Measurements from ENCODE around the gene ASB13. TPM values are rescaled to one million over a fixed set of nuclear protein-coding genes. Genes with fewer than 3 reads are reported as not detected.

Gene ASB13, protein sequence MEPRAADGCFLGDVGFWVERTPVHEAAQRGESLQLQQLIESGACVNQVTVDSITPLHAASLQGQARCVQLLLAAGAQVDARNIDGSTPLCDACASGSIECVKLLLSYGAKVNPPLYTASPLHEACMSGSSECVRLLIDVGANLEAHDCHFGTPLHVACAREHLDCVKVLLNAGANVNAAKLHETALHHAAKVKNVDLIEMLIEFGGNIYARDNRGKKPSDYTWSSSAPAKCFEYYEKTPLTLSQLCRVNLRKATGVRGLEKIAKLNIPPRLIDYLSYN
- 9.5 and 11.0 TPM in 2 replicates for total RNA-seq (2014; rRNA removed; shearing (Covaris generic))

DNA sequence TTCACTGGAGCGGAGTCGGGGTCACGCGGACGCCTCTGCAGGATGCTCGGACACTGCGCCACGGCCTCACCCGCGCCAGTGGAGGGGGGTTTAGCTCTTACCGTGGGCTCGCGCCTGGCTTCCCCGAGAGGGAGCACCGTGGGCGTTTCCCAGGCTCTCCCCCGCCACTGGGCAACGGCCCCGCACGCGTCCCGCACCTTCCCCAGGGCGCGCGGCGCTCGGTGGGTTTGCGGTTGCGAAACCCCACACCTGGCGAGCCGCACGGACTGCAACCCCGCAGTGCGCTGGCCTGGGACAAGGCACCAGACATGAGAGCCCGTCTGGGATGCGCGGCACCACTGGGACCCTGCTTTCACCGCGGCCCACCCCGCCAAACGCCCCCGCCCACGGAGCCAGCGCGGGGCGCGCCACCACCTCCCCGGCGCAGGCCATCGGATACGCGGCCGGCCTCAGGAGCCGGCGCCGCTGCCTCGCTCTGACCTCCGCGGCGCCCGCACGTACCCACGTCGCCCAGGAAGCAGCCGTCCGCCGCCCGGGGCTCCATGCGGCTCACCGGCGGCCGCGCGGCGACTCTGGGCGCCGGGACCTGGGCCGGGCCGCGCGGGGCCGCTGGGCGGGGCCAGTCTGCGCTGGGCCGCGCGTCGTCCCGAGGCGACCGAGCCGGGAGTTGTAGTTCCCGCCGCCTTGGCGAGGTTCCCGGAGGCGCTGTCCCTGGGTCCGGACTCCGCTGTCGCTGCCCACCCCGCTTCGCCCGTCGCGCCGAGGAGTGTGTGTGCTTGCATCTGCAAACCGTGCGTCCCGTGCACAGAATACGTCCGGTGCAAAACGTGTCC is at the start of gene ASB13:
Gene ASB13 (minus strand): TSS at position 588 of the 833 bp plus-strand sequence. CDS start 44 bp downstream, at position 544.
- DNase-seq (ENCODE audit: low spot score): peak; percentile 20

DNA sequence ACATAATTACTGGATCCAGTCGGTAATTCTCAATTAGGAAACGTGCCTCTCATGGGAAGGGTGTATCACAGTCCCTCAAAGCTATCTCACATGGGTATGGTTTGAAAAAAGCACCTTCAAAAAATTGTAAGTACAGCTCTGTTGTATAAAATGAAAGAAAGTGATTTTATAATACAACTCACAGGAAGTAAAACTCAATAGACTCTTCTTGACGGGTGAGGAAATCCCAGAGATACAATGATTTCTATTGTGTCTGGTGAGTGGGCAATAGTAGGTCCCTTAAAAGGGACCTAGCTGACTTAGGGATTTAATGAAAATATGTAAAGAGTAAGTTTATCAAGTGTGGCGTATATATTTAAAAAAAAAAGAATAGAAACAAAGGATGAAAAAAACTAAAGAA is 45.2 kb upstream of the ASB13 start:
- DNase-seq (ENCODE audit: low spot score): no peak

DNA sequence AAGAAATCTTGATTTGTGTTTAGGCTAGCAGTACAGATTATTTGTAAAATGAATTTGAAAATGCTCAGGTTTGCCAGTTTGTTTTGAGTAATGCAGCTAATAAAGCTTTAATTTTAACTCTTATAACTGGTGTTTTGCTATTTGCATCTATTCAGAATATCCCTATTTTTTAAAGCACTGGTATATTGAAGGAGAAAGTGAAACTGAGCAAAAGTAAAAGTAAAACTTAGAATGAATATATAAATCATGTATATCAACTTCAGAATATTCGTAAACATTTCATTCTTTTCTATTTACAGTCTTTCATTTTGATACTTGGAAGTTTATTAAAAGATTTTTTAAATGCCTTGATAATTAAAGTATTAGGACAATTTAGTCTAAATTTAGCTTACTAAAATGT is 44.5 kb upstream of the ASB13 start:
- DNase-seq (ENCODE audit: low spot score): no peak

DNA sequence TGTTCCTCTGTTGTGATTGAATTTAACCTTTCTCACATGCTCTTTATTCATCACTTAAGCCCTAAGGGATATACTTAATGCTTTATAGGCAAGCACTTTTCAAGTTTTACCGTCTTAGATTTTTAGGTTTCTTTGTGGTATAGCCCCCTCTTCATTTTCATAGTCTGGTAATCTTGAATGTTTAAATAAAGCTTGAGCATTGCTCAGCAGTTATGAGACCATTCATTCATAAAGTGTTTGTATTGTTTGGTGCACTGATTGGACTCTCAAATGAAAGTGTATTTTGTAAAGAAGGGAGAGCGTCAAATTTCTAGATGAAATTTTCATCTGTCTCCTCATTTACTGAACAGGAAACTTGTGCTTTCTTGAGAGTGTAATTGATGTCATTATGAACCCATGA is 43.5 kb upstream of the ASB13 start:
- DNase-seq (ENCODE audit: low spot score): no peak

DNA sequence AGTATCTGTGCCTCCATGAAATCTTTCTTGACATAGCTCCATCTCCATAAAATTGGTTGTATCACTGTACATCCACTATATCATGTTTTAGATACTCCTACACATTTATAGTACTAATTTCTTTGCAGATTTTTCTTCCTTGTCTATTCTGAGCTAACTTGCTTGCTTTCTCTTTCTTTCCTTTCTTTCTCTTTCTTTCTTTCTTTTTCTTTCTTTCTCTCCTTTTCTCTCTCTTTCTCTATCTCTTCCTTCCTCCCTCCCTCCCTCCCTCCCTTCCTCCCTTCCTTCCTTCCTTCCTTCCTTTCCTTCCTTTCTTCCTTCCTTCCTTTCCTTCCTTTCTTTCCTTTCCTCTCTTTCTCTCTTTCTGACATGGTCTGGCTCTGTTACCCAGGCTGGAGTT is 42.0 kb upstream of the ASB13 start:
- DNase-seq (ENCODE audit: low spot score): no peak

DNA sequence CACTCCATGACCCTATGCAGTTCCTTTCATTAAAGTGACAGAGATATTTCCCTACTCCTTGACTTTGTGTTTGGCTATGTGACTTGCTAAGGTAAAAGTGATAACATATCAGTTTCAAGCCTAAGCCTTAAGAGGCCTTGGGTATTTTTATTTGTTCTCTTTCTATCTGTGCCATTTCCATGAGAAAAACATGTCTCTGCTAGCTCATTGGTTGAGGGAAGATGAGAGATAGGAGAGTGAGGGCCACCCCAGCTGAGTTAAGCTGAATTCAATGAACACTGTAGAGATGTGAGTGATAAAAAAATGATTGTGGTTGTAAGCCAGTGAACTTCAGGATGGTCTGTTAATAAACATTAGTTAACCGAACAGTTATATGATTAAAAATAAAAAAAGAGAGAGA is 31.7 kb upstream of the ASB13 start:
- no peak for DNase-seq (ENCODE audit: low spot score)

DNA sequence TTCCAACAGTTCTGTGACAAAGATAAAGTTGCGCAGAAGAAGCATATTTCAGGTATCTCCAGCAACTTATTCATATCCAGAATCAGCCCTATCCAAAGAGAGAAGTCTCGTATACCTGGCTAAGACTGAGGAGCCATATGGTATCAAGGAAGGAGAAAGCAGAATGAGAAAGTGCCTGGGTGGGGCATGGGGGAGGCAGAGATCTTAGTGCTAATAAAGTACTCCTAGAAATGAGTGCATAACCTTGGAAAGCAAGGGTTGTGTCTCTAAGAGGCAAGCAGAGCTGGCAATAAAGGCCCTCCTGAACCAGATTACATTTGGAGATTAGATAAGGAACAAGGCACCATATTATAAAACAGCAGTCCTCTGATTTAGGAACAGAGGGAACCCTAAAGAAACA is 30.9 kb upstream of the ASB13 start:
- DNase-seq (ENCODE audit: low spot score): no peak

DNA sequence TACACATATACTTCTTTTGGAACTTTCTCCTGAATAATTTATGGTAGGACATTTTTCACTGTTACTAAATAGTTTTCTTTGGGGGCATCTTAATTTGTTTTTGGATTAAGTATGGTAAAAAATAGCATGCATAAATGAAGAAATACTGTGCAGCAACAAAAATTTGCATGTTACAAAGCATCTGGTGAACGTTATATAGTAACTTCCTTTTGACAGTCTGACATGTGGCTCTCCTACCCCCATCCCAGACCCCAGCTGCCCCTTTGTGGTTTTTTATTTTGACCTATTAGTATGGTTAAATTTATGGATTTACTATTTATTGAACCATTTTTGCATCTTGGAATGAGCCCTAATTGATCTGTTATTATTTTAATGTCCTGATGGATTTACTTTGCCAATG is 28.2 kb upstream of the ASB13 start:
- DNase-seq (ENCODE audit: low spot score): no peak

DNA sequence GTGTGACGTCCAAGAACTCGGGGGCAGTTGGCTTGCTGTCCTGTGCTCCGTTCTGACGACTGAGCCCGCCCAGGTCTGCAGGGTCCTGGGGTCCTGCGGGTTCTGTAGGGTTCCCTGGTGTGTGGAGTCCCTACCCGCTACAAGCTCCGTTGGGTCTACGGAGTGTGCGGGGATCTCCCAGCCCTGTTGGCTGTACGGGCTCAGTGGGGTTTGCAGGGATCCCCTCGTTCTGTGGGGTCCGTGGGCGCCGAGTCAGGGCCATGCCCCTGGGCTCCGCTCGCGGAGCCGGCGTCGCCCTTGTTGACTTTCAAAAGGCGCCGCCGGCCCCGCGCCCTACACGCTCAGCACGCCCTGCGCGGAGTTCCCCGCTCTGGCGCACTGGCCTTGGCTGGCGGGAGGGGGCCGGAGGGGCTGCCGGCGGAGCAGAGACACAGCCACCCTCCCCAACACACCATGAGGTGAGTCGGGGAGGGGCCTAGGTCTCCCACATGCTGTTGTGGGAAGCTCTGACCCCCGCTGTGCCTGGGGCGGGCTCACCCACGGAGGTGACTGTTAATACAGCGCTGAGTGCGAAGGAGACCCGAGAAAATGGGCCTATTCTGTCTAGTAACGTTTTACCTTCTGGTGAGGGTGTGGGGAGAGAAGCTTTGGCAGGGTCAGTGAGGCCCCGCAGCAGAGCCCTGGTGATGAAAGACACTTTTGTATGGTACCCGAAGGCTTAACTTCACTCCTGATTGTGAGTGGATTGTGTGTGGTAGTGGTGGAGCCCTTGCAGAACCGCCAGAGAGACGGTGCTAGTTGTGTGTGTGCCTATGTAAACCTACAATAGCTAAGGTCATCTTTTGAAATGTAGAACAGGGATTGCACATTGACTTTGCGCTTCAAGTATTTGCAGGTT is 26.3 kb upstream of the ASB13 start:
- DNase-seq (ENCODE audit: low spot score): no peak

DNA sequence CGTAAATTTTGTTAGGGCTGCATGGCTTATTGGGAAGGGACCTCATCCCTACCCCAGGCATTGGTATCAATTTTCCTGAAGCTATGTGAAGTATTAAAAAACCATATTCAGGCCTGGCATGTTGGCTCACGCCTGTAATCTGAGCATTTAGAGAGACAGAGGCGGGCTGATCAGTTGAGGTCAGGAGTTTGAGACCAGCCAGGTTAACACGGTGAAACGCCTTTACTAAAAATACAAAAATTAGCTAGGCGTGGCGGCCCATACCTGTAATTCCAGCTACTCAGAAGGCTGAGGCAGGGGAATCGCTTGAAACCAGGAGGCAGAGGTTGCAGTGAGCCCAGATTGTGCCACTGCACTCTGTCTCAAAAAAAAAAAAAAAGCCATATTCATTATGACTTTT is 25.4 kb upstream of the ASB13 start:
- no peak for DNase-seq (ENCODE audit: low spot score)

DNA sequence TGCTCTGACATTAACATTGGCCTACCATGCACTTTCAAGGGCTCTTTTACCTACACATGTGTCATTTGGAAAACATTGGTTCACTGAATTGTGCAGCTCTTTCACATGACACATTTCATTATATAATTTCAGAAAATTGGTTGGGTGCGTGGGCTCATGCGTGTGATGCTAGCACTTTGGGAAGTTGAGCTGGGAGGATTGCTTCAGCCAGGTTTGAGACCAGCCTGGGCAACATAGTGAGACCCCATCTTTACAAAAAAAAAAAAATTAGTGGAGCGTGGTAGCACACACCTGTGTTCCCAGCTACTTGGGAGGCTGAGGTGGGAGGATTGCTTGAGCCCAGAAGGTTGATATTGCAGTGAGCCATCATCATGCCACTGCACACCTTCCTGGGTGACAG is 22.2 kb upstream of the ASB13 start:
- DNase-seq (ENCODE audit: low spot score): no peak

DNA sequence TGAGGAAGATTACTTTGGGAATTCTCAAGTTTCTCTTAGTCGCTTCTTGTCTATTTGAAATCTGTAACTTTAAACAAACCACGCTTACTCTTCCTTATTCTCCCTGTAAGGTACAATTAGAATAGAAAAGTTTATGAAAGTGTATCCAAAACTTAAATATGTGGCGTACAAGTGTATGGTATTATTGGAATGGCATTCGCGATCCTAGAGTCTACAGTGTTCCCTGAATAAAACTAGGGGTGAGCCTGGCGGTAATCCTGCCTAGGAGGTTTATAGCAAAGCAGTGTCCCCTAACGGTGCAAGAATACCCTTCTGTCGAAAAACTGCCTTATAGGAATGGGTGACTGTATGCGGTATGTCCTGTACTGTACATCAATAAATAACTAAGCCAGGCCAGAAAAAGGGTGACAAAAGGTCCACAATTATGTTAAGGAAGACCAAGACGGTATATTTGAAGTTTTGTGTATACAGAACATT is 19.4 kb upstream of the ASB13 start:
- DNase-seq (ENCODE audit: low spot score): peak; percentile 15

DNA sequence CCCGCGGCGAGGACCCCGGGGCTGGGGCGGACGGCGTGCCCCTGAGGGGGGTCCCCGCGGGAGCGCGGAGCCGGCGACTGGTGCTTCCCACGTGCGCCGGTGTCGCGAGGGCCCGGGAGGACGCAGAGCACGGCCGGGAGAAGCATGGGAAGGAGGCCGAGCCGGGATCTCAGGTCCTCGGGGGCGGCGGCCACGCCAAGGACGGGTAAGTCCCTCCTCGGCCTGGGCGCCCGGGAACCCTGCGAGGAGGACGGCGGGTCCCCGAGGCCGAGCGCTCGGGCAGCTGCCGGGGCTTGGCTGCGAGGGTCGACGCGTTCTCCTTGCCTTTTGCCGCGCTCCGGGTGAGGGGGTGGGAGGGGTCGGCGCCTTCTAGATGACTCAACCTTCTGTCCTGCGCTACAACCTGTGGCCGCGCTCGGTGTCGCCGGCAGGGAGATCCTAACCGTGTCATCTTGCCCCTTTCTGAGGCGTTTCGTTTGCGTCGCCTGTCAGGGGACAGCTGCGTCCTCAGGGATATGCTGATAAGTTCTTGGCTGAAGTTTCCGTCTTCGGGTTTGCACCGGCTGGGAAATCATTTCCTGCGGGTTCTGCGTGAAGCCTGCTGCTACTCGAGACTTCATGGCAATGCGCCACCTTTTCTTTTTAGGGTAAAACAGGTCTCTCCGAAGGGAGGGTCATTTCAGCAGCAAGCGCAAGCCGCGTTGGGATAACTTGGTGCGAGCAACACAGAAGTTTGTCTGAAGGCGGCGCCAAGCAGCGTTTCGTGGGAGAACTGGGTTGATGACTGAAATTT is 18.8 kb upstream of the ASB13 start:
- peak; percentile 64 for DNase-seq (ENCODE audit: low spot score)

DNA sequence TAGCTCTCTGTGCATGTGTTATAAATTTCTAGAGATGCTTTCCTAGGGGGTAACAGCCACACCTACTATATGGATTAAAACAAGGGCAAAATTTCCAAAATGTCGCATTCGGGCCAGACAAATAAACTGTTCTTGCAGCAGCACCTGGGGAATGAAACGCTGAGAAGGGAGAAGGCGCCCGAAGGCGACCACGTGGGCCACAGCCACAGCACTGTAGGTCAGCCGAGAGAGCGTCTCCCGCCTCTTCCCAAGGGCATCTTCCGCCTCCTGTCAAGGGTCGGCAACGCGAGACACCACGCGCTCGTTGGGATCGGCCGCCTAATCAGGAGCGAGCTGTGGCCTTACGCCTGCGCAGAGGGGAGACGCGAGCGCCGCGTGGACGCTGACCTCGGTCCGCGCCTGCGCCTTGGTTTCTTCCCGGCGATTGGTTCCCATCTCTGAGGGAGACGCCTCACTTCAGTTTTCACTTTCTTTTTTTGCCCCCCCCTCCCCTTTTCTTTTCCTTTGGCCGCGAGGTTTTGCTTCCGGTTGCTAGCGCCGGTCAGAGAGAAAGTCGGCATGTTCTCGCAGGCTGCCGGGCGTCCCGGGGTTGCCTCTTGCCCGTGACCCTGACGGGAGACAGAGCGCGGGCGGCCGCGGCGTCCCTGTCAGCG is 18.0 kb upstream of the ASB13 start, which contains the start of gene TASOR2:
Gene TASOR2 (plus strand): TSS at position 521 of the 653 bp plus-strand sequence. CDS start 35,805 bp downstream, outside the sequence.
- DNase-seq (ENCODE audit: low spot score): peak; percentile 97

DNA sequence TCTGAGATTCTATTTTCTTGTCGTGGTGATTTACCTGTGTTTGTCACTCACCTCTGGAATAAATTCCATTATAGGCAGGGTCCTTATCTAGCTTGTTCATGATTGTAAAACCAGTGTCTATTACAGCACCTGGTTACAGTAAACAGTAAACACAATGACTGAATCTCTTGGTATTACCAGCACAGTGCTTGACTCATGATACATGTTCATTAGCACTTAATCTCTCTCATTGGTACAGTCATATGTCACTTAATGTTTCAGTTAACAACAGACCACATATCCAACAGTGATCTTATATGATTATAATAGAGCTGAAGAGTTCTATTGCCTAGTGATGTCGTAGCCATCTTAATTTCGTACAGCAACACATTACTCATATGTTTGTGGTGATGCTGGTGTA is 16.7 kb upstream of the ASB13 start:
- no peak for DNase-seq (ENCODE audit: low spot score)

DNA sequence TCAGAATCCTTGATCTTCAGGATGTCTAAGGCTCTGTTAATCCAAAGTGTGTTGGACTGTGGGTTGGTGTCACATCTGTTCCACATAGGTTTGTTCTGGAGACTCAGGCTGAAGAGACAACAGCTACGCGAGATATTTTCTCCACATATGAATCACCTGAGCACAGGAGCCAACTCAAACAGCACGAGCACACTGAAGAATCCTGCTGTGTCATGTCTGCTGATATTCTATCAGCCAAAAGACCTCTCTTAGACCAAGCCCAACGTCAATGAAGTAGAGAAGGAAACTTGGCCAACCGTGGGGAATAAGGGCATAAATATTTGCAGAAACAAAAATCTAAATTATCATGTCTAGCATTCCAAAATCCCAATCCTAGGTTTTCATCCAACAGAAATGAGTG is 15.5 kb upstream of the ASB13 start:
- no peak for DNase-seq (ENCODE audit: low spot score)

DNA sequence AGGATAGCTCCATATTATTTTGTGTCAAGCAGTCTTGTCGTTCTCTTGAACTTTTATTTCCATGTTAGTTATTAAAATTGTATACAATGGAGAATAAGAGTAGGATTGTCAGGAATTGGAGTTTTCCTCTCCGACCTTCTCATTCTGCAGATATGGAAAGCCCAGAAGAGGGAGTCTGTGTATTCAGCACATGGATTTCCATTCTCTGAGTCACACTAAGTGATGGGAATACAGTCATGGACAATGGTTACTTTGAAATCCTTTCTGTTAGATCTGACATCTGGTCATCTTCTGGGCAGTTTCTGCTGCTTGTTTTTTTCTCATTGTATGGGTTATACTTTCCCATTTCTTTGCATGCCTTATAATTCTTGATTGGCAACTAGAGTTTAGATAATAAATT is 13.2 kb upstream of the ASB13 start:
- DNase-seq (ENCODE audit: low spot score): peak; percentile 13

DNA sequence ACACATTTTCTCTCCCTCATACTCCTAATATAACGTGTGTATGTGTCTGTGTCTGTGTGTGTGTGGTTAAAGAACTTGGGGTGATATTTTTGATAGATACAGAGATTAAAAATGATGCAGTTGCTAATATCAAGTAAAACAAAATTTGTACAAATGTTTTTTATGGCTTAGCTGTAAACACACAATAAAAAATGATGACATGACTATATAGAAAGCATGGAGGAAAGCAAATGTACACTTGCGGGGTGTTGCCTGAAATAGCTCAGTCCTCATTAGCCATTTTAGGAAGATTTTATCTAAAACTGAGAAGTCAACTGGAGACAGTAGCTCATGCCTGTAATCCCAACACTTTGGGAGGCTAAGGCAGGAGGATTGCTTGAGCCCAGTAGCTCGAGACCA is 12.6 kb upstream of the ASB13 start:
- DNase-seq (ENCODE audit: low spot score): no peak

DNA sequence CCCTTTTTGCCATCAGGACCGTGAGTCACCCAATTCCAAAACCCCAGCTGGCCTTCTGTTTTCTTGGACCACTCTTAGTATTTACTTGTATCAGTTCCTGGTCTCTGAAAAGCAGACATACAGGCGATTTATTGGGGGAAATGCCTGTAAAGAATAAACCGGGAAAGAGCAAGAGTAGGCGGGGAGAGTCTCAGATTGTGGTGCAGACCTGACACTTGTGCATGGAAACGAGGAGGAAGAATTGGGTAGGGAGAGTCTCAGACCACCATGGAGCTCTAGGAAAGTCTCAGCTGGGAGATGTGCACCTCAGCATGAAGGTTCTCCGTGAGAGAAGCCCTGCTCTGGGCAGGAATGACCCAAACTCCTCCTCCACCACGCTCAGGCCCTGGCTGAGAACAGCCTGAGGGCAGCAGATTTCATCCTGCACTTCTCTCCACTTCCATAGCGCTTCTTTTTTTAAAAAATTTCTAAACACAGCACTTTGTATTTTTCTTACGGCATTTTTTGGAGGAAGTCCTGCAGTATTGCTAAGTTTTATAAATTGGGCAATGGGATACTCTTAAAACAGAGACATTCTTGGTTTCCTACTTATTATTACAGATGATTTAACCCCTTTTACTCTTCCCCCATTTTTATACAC is 12.1 kb upstream of the ASB13 start:
- no peak for DNase-seq (ENCODE audit: low spot score)
